ENCODE measurements around the gene CFAP299. TPM values are rescaled to one million over a fixed set of nuclear protein-coding genes. Genes with fewer than 3 reads are reported as not detected.

The CFAP299 gene
- total and polyA plus RNA-seq, 2 of the 8 experiments (the other 6 are each of a cell fraction or from before 2014, with no cell fraction given): not detected

GRCh38 chr4:80809039-80809729 is 473.7 kb downstream of the CFAP299 start (continued):
- TF ChIP-seq CHD1 (IDR thresholded peaks at IDR 0.05; ENCODE audit: low read depth, low read length) (no peak), RBBP5 (IDR thresholded peaks at IDR 0.05; ENCODE audit: borderline replicate concordance, low read depth, low read length) (no peak), SUZ12 (IDR thresholded peaks at IDR 0.05; ENCODE audit: low read length) (no peak), POU5F1 (IDR thresholded peaks at IDR 0.05; ENCODE audit: low read depth, low read length) (no peak), SRF (IDR thresholded peaks at IDR 0.05; ENCODE audit: low read depth, low read length) (no peak), CREB1 (IDR thresholded peaks at IDR 0.05) (no peak)
- TF ChIP-seq, protein P1, sequence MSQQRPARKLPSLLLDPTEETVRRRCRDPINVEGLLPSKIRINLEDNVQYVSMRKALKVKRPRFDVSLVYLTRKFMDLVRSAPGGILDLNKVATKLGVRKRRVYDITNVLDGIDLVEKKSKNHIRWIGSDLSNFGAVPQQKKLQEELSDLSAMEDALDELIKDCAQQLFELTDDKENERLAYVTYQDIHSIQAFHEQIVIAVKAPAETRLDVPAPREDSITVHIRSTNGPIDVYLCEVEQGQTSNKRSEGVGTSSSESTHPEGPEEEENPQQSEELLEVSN (IDR thresholded peaks at IDR 0.05): no peak
